Prostate gland (tissue), 2 donors: ENCODE data around the gene EBF3.

Experiments used
- CTCF ChIP-seq, 4 experiments: fragments of 200-600 bp in 2 of 4; fragments of 450-650 bp in 2 of 4; sonication (generic) in 2 of 4; IDR thresholded peaks; 1 replicate in 3 of 4; 2 replicates in 1 of 4; pipeline ENCODE4 v1.5.1; 2016 to 2019; ENCODE audit warnings: antibody characterized with exemption in 4 of 4, mild to moderate bottlenecking in 2 of 4, moderate library complexity in 2 of 4
- POLR2A ChIP-seq: fragments of 450-650 bp; IDR thresholded peaks from one replicate; pipeline ENCODE4 v1.6.1; 2016; ENCODE audit warnings: antibody characterized with exemption, mild to moderate bottlenecking

DNA sequence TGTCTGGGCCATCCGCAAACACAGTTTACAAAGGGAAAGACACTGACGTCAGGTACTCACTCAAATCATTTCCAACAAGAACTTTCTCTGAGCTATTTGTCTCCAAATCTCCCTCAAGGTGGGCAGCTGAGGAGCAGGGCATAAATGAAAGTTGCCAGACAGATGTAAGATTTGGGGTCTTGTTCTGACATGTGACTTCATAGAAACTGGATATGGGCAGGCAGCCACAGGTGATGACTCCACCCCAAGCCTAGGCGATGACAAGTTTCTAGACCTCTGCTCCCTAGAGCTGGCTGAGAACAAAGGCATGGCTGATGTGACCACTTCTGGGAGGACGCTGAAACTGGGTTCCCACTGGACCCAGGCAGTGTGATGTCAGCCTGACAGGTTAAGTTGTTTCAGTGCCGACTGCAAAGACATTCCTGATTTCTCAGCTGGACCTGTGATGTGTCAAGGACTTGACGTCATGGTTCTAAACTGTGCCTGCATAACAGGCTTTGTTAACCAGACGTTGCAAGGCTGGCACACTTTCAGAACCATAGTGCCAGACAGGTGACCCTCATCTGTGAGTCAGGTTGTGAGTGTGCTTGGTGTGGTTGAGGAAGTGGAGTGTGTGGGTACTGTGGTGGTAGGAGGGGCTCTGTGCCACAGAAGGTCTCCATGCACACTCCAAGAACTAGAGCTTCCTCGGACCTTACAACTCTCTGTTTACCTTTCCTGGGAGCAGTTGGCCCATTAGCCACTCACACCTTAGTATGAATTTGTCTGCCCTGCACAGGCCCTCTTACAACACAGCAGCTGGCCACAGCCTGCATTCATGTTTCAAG, 39.9 kb upstream of the EBF3 start:
- no peak for TF ChIP-seq CTCF (IDR thresholded peaks at IDR 0.05)
- no peak for TF ChIP-seq POLR2A
